Osteocyte (in vitro differentiated cells): Measurements from ENCODE around the gene HOXA13. TPM values are rescaled to one million over a fixed set of nuclear protein-coding genes. Genes with fewer than 3 reads are reported as not detected.
A peak's percentile ranks its signal among the peaks of the same experiment; 100 is the strongest.

ENCODE experiments used
- DNase-seq: peaks from one replicate; pipeline ENCODE4 v3.0.0; 2021; ENCODE audit warnings: mixed read lengths; ENCODE audit not compliant: unreplicated experiment; ENCODE audit errors: extremely low spot score
- H3K27ac Mint-ChIP-seq: one replicate; pipeline ENCODE4 v1.8.0; 2021; ENCODE audit warnings: mild to moderate bottlenecking, mixed read lengths; ENCODE audit not compliant: unreplicated experiment
- H3K27me3 Mint-ChIP-seq: one replicate; pipeline ENCODE4 v1.8.0; 2021; ENCODE audit warnings: mixed read lengths; ENCODE audit not compliant: unreplicated experiment
- H3K36me3 Mint-ChIP-seq: one replicate; pipeline ENCODE4 v1.8.0; 2021; ENCODE audit warnings: mixed read lengths; ENCODE audit not compliant: unreplicated experiment
- H3K4me1 Mint-ChIP-seq: one replicate; pipeline ENCODE4 v1.8.0; 2021; ENCODE audit warnings: mixed read lengths; ENCODE audit not compliant: unreplicated experiment
- H3K4me3 Mint-ChIP-seq: one replicate; pipeline ENCODE4 v1.8.0; 2021; ENCODE audit warnings: mild to moderate bottlenecking, moderate library complexity, mixed read lengths; ENCODE audit not compliant: unreplicated experiment
- H3K9me3 Mint-ChIP-seq: one replicate; pipeline ENCODE4 v1.8.0; 2021; ENCODE audit warnings: mixed read lengths; ENCODE audit not compliant: unreplicated experiment
- total RNA-seq: library from RNA; stranded (reverse); gene quantifications from 2 replicates; pipeline ENCODE4 v1.2.1, GENCODE V29; 2021
- TF ChIP-seq, protein P1 (sequence below): fragments of 200-600 bp; sonication (generic); IDR thresholded peaks from 2 replicates; pipeline ENCODE4 v1.5.0; 2021; ENCODE audit warnings: antibody characterized with exemption, mild to moderate bottlenecking, moderate library complexity

Gene HOXA13
- total RNA-seq, 1 donor from 2014 or later: not detected

- TF ChIP-seq, protein P1, sequence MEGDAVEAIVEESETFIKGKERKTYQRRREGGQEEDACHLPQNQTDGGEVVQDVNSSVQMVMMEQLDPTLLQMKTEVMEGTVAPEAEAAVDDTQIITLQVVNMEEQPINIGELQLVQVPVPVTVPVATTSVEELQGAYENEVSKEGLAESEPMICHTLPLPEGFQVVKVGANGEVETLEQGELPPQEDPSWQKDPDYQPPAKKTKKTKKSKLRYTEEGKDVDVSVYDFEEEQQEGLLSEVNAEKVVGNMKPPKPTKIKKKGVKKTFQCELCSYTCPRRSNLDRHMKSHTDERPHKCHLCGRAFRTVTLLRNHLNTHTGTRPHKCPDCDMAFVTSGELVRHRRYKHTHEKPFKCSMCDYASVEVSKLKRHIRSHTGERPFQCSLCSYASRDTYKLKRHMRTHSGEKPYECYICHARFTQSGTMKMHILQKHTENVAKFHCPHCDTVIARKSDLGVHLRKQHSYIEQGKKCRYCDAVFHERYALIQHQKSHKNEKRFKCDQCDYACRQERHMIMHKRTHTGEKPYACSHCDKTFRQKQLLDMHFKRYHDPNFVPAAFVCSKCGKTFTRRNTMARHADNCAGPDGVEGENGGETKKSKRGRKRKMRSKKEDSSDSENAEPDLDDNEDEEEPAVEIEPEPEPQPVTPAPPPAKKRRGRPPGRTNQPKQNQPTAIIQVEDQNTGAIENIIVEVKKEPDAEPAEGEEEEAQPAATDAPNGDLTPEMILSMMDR: no peak
- no peak overlapping the region for H3K27ac Mint-ChIP-seq
- H3K27me3 Mint-ChIP-seq: peaks cover 90% of the 10 kb centered on the region
- DNase-seq: no peak
- H3K9me3 Mint-ChIP-seq: no peaks in the 10 kb centered on the region
- H3K4me1 Mint-ChIP-seq: peaks cover 24% of the 10 kb centered on the region
- peaks cover 4% of the 10 kb centered on the region for H3K36me3 Mint-ChIP-seq
- peak overlapping the region; percentile 50 for H3K4me3 Mint-ChIP-seq
Observed at GRCh38 chr7:27243340-27244163, 43.7 kb upstream of the HOXA13 start.

GRCh38 chr7:27242555-27243339 lies 42.9 kb upstream of the HOXA13 start, which contains the start of gene EVX1:
EVX1 (plus strand) TSS chr7:27242802; CDS start chr7:27243031, 229 bp downstream.
- H3K9me3 Mint-ChIP-seq: no peaks in the 10 kb centered on the region
- peaks cover 4% of the 10 kb centered on the region for H3K36me3 Mint-ChIP-seq
- peaks cover 24% of the 10 kb centered on the region for H3K4me1 Mint-ChIP-seq
- DNase-seq: no peak
- H3K4me3 Mint-ChIP-seq: peak within 1 kb of the TSS; percentile 50
- TF ChIP-seq, protein P1: no peak
- no peak within 1 kb of the TSS for H3K27ac Mint-ChIP-seq
- H3K27me3 Mint-ChIP-seq: peaks cover 90% of the 10 kb centered on the region

- no peak for DNase-seq
- Mint-ChIP-seq H3K4me3 (peak overlapping the region; percentile 43), H3K36me3 (peaks cover 4% of the 10 kb centered on the region), H3K27ac (no peak overlapping the region), H3K27me3 (peaks cover 90% of the 10 kb centered on the region), H3K4me1 (peaks cover 24% of the 10 kb centered on the region), H3K9me3 (no peaks in the 10 kb centered on the region)
- TF ChIP-seq, protein P1: no peak
Observed at GRCh38 chr7:27242154-27242553, 42.3 kb upstream of the HOXA13 start.

- H3K27ac Mint-ChIP-seq: no peak overlapping the region
- peaks cover 24% of the 10 kb centered on the region for H3K4me1 Mint-ChIP-seq
- peaks cover 4% of the 10 kb centered on the region for H3K36me3 Mint-ChIP-seq
- H3K9me3 Mint-ChIP-seq: no peaks in the 10 kb centered on the region
- H3K27me3 Mint-ChIP-seq: peaks cover 90% of the 10 kb centered on the region
- TF ChIP-seq, protein P1: no peak
- no peak overlapping the region for H3K4me3 Mint-ChIP-seq
- no peak for DNase-seq
Observed at GRCh38 chr7:27241189-27242056, 41.5 kb upstream of the HOXA13 start.
